Measurements from ENCODE around the gene CCDC81.

- TF ChIP-seq, protein P1, sequence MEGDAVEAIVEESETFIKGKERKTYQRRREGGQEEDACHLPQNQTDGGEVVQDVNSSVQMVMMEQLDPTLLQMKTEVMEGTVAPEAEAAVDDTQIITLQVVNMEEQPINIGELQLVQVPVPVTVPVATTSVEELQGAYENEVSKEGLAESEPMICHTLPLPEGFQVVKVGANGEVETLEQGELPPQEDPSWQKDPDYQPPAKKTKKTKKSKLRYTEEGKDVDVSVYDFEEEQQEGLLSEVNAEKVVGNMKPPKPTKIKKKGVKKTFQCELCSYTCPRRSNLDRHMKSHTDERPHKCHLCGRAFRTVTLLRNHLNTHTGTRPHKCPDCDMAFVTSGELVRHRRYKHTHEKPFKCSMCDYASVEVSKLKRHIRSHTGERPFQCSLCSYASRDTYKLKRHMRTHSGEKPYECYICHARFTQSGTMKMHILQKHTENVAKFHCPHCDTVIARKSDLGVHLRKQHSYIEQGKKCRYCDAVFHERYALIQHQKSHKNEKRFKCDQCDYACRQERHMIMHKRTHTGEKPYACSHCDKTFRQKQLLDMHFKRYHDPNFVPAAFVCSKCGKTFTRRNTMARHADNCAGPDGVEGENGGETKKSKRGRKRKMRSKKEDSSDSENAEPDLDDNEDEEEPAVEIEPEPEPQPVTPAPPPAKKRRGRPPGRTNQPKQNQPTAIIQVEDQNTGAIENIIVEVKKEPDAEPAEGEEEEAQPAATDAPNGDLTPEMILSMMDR (IDR thresholded peaks at IDR 0.05): no peak
- no peak for TF ChIP-seq POLR2A (IDR thresholded peaks at IDR 0.05)
Observed at GRCh38 chr11:86449993-86450629, 75.4 kb downstream of the CCDC81 start.
